K562 (cell line): Measurements from ENCODE around the gene CYBRD1. TPM values are rescaled to one million over a fixed set of nuclear protein-coding genes. Genes with fewer than 3 reads are reported as not detected.
A peak's percentile ranks its signal among the peaks of the same experiment; 100 is the strongest.

Source experiments
- ATAC-seq: fragments of 200-7000 bp; cut with Tn5 transposase; 3 replicates; pipeline ENCODE4 v1.9.1; 2020; ENCODE audit warnings: moderate library complexity
- BruUV-seq: library from RNA; stranded (reverse); fragments of 400-500 nt; replicated peaks from 2 replicates; lab custom pipeline; 2021; lab: Mats Ljungman, UMichigan
- CTCF ChIA-PET: fragments of 300-600 bp; formaldehyde crosslinking; extraction: SDS; loops from one replicate; lab custom pipeline; 2021; ENCODE audit warnings: low intra/inter-chr PET ratio; lab: Yijun Ruan, JAX
- POLR2A ChIA-PET: fragments of 300-600, 350-650 bp; sonication (Branson Sonifier 250); formaldehyde crosslinking; extraction: SDS; loops from one replicate; lab custom pipeline; 2021; ENCODE audit warnings: antibody characterized with exemption, inconsistent platforms; lab: Yijun Ruan, JAX
- DNase-seq, 4 experiments: peaks; one replicate each; pipeline versions ENCODE4 v3.0.0 to v3.0.0-alpha.2; 2011 to 2018; ENCODE audit warnings: low spot score in 3 of 4, mixed read lengths in 3 of 4; ENCODE audit errors: extremely low read depth in 1 of 4
- FAIRE-seq: peaks from 2 replicates; lab custom pipeline; 2011; peaks lifted over from hg19 to GRCh38; lab: Jason Lieb, UNC
- H2AFZ ChIP-seq: 2 replicates; pipeline ENCODE4 v1.6.0; 2011; ENCODE audit warnings: low read depth, low read length, control low read depth, inconsistent platforms
- H3K27ac ChIP-seq: fragments of 200-600 bp; 3 replicates; pipeline ENCODE4 v1.8.0; 2011; ENCODE audit warnings: low read depth, mild to moderate bottlenecking, control low read depth, inconsistent platforms, low read length, moderate library complexity, mixed read lengths; ENCODE audit errors: extremely low read depth
- H3K27me3 ChIP-seq, 2 experiments: fragments of 300-600 bp in 1 of 2; 2 replicates in 1 of 2; 3 replicates in 1 of 2; pipeline versions ENCODE4 v1.6.0 to v1.8.0; 2011; ENCODE audit warnings: inconsistent platforms in 2 of 2, low read length in 2 of 2, mild to moderate bottlenecking in 1 of 2, mixed read lengths in 1 of 2, moderate library complexity in 1 of 2; ENCODE audit not compliant: control insufficient read depth in 2 of 2, insufficient read depth in 2 of 2
- H3K36me3 ChIP-seq: fragments of 300-600 bp; 3 replicates; pipeline ENCODE4 v1.8.0; 2011; ENCODE audit warnings: mild to moderate bottlenecking, low read length, inconsistent platforms; ENCODE audit not compliant: control insufficient read depth, insufficient read depth
- H3K4me1 ChIP-seq, 2 experiments: fragments of 200-600 bp in 1 of 2; replicated peaks in 1 of 2; 2 replicates in 1 of 2; 3 replicates in 1 of 2; pipeline versions ENCODE4 v1.5.1 to v1.8.0; 2011; ENCODE audit warnings: inconsistent platforms in 2 of 2, low read length in 2 of 2, mild to moderate bottlenecking in 1 of 2, mixed read lengths in 1 of 2, moderate library complexity in 1 of 2; ENCODE audit not compliant: control insufficient read depth in 2 of 2, insufficient read depth in 2 of 2
- H3K4me2 ChIP-seq: 2 replicates; pipeline ENCODE4 v1.6.1; 2011; ENCODE audit warnings: low read length, control low read depth, inconsistent platforms, mixed read lengths; ENCODE audit not compliant: insufficient read depth
- H3K4me3 ChIP-seq: fragments of 200-600 bp; sonication (generic), shearing (Covaris generic); 2 replicates; pipeline ENCODE4 v1.5.1; 2016; ENCODE audit warnings: control low read depth, inconsistent platforms
- H3K79me2 ChIP-seq: fragments of 200-600 bp; 3 replicates; pipeline ENCODE4 v1.8.0; 2011; ENCODE audit warnings: low read length, inconsistent platforms; ENCODE audit not compliant: control insufficient read depth, insufficient read depth
- H3K9ac ChIP-seq, 2 experiments: 2 replicates each; pipeline versions ENCODE4 v1.6.0 to v1.6.1; 2011; ENCODE audit warnings: low read depth in 2 of 2, low read length in 2 of 2, control low read depth in 1 of 2, inconsistent platforms in 1 of 2, mild to moderate bottlenecking in 1 of 2, mixed read lengths in 1 of 2; ENCODE audit not compliant: insufficient read depth in 1 of 2
- H3K9me1 ChIP-seq: one replicate; pipeline ENCODE4 v1.6.0; 2011; ENCODE audit warnings: inconsistent platforms, mild to moderate bottlenecking, low read length, moderate library complexity; ENCODE audit not compliant: control insufficient read depth, insufficient read depth
- H3K9me3 ChIP-seq: replicated peaks from 2 replicates; pipeline ENCODE4 v1.5.1; 2011; ENCODE audit warnings: low read depth, low read length, inconsistent platforms; ENCODE audit not compliant: control insufficient read depth, insufficient read depth
- H4K20me1 ChIP-seq: replicated peaks from 2 replicates; pipeline ENCODE4 v1.6.1; 2011; ENCODE audit warnings: low read length, inconsistent platforms, mixed read lengths; ENCODE audit not compliant: control insufficient read depth, insufficient read depth
- CHCHD3 ChIP-seq: fragments of 250-450 bp; sonication (Bioruptor Pico); IDR thresholded peaks from 2 replicates; pipeline ENCODE4 v2.1.2; 2022; ENCODE audit warnings: mild to moderate bottlenecking
- CHD7 ChIP-seq: fragments of 200-600 bp; sonication (generic); IDR thresholded peaks from one replicate; pipeline ENCODE4 v1.6.1; 2012; ENCODE audit warnings: mild to moderate bottlenecking, low read depth, low read length, inconsistent platforms
- HMGXB4 ChIP-seq: sonication (generic); formaldehyde crosslinking; IDR thresholded peaks from 2 replicates; pipeline ENCODE4 v1.8.1; 2023; ENCODE audit warnings: mild to moderate bottlenecking, missing genetic modification reagents
- JUND ChIP-seq, 2 experiments: IDR thresholded peaks; 2 replicates in 1 of 2; 3 replicates in 1 of 2; pipeline ENCODE4 v1.6.1; 2011; ENCODE audit warnings: borderline replicate concordance in 2 of 2, low read depth in 2 of 2, low read length in 2 of 2, improper control_type of control experiment in 1 of 2, missing biosample characterization in 1 of 2, missing genetic modification characterization in 1 of 2, missing genetic modification reagents in 1 of 2
- TAF15 ChIP-seq: fragments of 200-400 bp; formaldehyde crosslinking; IDR thresholded peaks from 2 replicates; pipeline ENCODE4 v1.6.1; 2017; ENCODE audit warnings: mild to moderate bottlenecking, low read depth, low read length, moderate library complexity
- U2AF2 ChIP-seq: fragments of 200-400 bp; formaldehyde crosslinking; optimal IDR thresholded peaks from 2 replicates; pipeline ENCODE3; 2017; ENCODE audit warnings: low read depth, mild to moderate bottlenecking, low read length
- WGBS: fragments of 100-300 bp; shearing (Covaris generic); methylation state at CpG from one replicate; pipeline ENCODE4 v1.1.6; 2016; ENCODE audit warnings: low coverage, mixed read lengths; ENCODE audit not compliant: insufficient coverage; ENCODE audit errors: missing lambda C conversion rate; 5-methylcytosine and 5-hydroxymethylcytosine counted together
- in situ Hi-C: fragments of 300-500 bp; cut with MboI; formaldehyde crosslinking; loops from 4 replicates; pipeline ENCODE4 v1.15.0; 2018; ENCODE audit warnings: inconsistent platforms, mixed read lengths
- intact Hi-C: fragments of 100-400 bp; cut with micrococcal nuclease; formaldehyde crosslinking; loops from 2 replicates; pipeline ENCODE4 v1.14.2; 2022
- polyA plus RNA-seq, 8 experiments: library from polyadenylated mRNA; depleted of rRNA in 4 of 8; stranded (reverse) in 5 of 8; unstranded in 3 of 8; fragments of >200 nt; fragmentation: Nextera tagmentation in 2 of 8; fragmentation: Illumina TruSeq in 1 of 8; extraction: Ambion mirVana in 2 of 8; extraction: Trizol in 1 of 8; gene quantifications; 2 replicates each; pipeline versions ENCODE4 v1.2.1 to v1.2.3, GENCODE V29; 2011 to 2014; ENCODE audit warnings: inconsistent platforms in 1 of 8, missing spikeins in 1 of 8
- total RNA-seq, 7 experiments: library from RNA; depleted of rRNA in 6 of 7; stranded (reverse); fragments of >200 nt in 6 of 7; fragmentation: Illumina TruSeq in 2 of 7; extraction: Trizol in 2 of 7; gene quantifications; 2 replicates each; pipeline versions ENCODE4 v1.2.1 to v1.2.3, GENCODE V29; 2011 to 2021; ENCODE audit warnings: low replicate concordance in 1 of 7

The CYBRD1 gene
- total and polyA plus RNA-seq, 9 of the 15 experiments (the other 6 are each of a cell fraction or from before 2014, with no cell fraction given): 9.6 to 22.4 (median 15.6) TPM

- intact Hi-C loops: no loop called here
- POLR2A ChIA-PET: interaction anchor here (4.8 kb wide), 1 partner anchor 10 kb away, joined by 51 read pairs; the partner anchor contains the start of gene CYBRD1
- TF ChIP-seq U2AF2 (no peak), CHD7 (no peak), TAF15 (no peak), JUND (IDR thresholded peaks at IDR 0.05; ENCODE audit: borderline replicate concordance, low read depth, low read length) (no peak), JUND (tag; IDR thresholded peaks at IDR 0.05; ENCODE audit: borderline replicate concordance, low read depth, low read length) (no peak), CHCHD3 (CRISPR knock-in tag) (no peak), HMGXB4 (CRISPR knock-in tag) (no peak)
Observed at GRCh38 chr2:171512683-171513195, 9.5 kb upstream of the CYBRD1 start.

More at GRCh38 chr2:171512683-171513195, 9.5 kb upstream of the CYBRD1 start:
- no TSS peak for BruUV-seq
- no peaks in the 10 kb centered on the region for H4K20me1 ChIP-seq
- 50% methylated on average over 1 of the region's 1 CpG for WGBS
- CTCF ChIA-PET: no interaction called here
- H3K4me2 ChIP-seq: no peak overlapping the region
- ATAC-seq (no peak), FAIRE-seq (no peak), DNase-seq (no peak)
- 0 out of 2 replicates have a peak, but pooled peaks cover 2% of the 10 kb centered on the region for H3K9me3 ChIP-seq
- no peaks in the 10 kb centered on the region for H3K27me3 ChIP-seq
- H3K9me1 ChIP-seq: no peaks in the 10 kb centered on the region
- H3K9ac ChIP-seq: peak overlapping the region in 1 of 2 experiments; percentile 14; a peak in 1 of 4 replicates
- H2AFZ ChIP-seq: peak overlapping the region; percentile 66; the same call in 1 of the 2 replicates
- H3K27ac ChIP-seq: peak overlapping the region; percentile 46; the same call in 2 of the 3 replicates
- H3K4me1 ChIP-seq: peaks cover 18 to 54% of the 10 kb centered on the region in 2 experiments; a peak in 4 of 5 replicates
- no peaks in the 10 kb centered on the region for H3K79me2 ChIP-seq
- in situ Hi-C loops: no loop called here
- no peak overlapping the region for H3K4me3 ChIP-seq
- H3K36me3 ChIP-seq: no peaks in the 10 kb centered on the region
